ENCODE results near the gene FAP. TPM values are rescaled to one million over a fixed set of nuclear protein-coding genes. Genes with fewer than 3 reads are reported as not detected.

Gene FAP
- total RNA-seq, 1 donor from 2014 or later, result not detected

DNA sequence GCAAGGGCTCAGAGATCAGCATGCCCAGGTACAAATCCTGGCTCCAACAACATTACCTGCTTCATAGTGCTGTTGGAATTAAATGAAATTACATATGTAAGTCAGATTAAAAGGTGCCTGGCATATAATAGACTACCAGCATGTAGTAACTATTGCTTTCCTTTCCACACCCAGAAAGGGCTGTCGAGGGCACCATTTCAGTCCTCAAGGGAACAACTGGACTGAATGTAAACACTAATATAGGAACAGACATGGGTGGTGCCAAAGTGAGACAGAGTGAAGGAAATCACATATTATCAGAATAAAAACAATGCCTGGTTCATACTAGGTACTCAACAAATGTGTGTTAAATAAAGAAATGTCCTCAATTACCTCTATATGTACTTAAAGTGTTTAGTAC lies 43.3 kb downstream of the FAP start:
- no peaks in the 10 kb centered on the region for H3K9me3 Mint-ChIP-seq
- H3K4me3 Mint-ChIP-seq, result no peak overlapping the region
- ATAC-seq (ENCODE audit: low read depth), result no peak
- no peak for DNase-seq
- no peaks in the 10 kb centered on the region for H3K36me3 Mint-ChIP-seq (ENCODE audit: low read depth)
- ChIA-PET POLR2A (no interaction called here), CTCF (no interaction called here)
- TF ChIP-seq, protein P1, sequence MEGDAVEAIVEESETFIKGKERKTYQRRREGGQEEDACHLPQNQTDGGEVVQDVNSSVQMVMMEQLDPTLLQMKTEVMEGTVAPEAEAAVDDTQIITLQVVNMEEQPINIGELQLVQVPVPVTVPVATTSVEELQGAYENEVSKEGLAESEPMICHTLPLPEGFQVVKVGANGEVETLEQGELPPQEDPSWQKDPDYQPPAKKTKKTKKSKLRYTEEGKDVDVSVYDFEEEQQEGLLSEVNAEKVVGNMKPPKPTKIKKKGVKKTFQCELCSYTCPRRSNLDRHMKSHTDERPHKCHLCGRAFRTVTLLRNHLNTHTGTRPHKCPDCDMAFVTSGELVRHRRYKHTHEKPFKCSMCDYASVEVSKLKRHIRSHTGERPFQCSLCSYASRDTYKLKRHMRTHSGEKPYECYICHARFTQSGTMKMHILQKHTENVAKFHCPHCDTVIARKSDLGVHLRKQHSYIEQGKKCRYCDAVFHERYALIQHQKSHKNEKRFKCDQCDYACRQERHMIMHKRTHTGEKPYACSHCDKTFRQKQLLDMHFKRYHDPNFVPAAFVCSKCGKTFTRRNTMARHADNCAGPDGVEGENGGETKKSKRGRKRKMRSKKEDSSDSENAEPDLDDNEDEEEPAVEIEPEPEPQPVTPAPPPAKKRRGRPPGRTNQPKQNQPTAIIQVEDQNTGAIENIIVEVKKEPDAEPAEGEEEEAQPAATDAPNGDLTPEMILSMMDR (IDR thresholded peaks at IDR 0.05), result no peak
- peaks cover 5% of the 10 kb centered on the region for H3K27me3 Mint-ChIP-seq
- intact Hi-C loops (cut with micrococcal nuclease), result no loop called here
- no peaks in the 10 kb centered on the region for H3K4me1 Mint-ChIP-seq
- H3K27ac Mint-ChIP-seq, result no peak overlapping the region

DNA sequence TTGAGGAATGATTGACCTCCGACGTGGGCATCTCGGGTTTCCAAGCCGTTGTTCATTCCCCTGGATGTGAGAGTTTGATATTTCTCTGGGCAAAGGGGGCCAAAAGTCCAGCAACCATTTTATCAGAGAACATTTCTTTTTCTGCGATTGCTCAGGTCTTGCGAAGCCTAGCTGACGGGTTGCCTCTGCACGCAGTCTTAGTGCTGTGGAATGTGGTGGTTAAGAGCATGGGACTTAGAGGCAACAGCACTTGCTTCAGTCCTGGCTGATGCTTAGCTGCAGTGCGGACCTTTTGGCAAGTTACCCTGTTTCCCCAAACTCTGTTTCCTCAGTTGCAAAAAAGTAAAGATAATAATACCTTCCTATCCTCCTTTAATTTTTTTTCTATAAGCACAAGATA lies 45.0 kb downstream of the FAP start:
- Mint-ChIP-seq H3K4me1 (no peaks in the 10 kb centered on the region), H3K9me3 (no peaks in the 10 kb centered on the region), H3K36me3 (ENCODE audit: low read depth) (no peaks in the 10 kb centered on the region), H3K4me3 (no peak overlapping the region), H3K27ac (no peak overlapping the region), H3K27me3 (peaks cover 5% of the 10 kb centered on the region)
- ChIA-PET CTCF (no interaction called here), POLR2A (no interaction called here)
- TF ChIP-seq, protein P1 (IDR thresholded peaks at IDR 0.05), result no peak
- intact Hi-C loops (cut with micrococcal nuclease), result no loop called here
- ATAC-seq (ENCODE audit: low read depth) (no peak), DNase-seq (no peak)

DNA sequence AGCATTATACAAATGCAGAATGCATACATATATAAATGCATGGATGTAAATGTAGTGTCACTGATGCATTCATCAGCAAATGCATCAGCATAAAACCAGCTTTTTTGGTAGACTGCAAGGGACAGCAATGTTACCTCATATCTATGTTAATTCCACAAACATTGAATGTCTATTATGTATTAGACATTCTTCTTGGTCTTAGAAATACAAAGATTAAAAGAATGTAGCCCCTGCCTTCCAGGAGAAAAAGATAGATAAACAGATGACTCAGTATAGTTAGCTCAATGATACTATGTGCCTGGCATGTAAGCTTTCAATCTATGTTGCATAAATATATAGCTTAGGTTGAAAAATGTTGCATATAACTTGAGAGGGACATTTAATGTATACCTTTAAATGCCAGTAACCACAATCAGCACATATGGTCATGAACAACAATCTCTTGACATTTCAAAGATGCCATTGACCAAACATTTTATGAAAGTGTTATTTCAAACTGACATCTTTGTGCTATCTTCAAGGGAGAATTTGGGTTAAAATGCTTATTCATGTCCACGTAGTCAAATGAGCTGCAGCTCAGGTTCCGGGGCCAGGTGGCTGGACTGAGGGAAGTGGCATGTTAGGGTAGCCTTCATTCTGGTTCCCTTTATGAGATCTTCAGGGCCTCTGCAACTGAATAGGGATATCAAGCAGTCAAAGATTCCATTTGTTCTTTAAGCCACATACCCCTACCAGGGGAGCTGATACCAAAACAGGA lies 46.0 kb downstream of the FAP start:
- TF ChIP-seq, protein P1 (IDR thresholded peaks at IDR 0.05), result no peak
- CTCF ChIA-PET, result no interaction called here
- POLR2A ChIA-PET, result no interaction called here
- Mint-ChIP-seq H3K36me3 (ENCODE audit: low read depth) (no peaks in the 10 kb centered on the region), H3K27me3 (peaks cover 8% of the 10 kb centered on the region), H3K9me3 (no peaks in the 10 kb centered on the region), H3K27ac (no peak overlapping the region), H3K4me3 (no peak overlapping the region), H3K4me1 (no peaks in the 10 kb centered on the region)
- intact Hi-C loops (cut with micrococcal nuclease), result no loop called here
- DNase-seq, result no peak
- no peak for ATAC-seq (ENCODE audit: low read depth)

DNA sequence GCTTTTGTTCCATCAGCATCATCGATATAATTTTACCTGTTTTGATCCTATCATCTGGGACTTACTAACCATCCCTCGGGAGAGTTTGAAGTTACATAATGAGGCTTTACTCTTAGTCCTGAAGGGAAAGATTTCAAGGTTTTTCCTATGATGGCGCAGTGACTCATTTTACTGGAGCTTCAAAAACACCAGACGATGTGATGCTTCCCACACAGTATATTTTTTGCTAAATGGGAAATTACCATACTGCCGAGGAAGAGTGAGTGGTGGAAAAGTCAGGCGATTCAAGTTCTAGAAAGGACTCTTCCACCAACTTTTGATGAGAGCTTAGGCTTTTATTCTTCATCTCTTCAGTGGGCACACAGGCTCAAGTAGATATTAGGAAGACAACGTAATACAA lies 46.6 kb downstream of the FAP start:
- Mint-ChIP-seq H3K4me1 (no peaks in the 10 kb centered on the region), H3K36me3 (ENCODE audit: low read depth) (no peaks in the 10 kb centered on the region), H3K27ac (no peak overlapping the region), H3K27me3 (peaks cover 15% of the 10 kb centered on the region), H3K9me3 (no peaks in the 10 kb centered on the region), H3K4me3 (no peak overlapping the region)
- intact Hi-C loops (cut with micrococcal nuclease), result no loop called here
- no peak for ATAC-seq (ENCODE audit: low read depth)
- TF ChIP-seq, protein P1 (IDR thresholded peaks at IDR 0.05), result no peak
- DNase-seq, result no peak
- ChIA-PET POLR2A (no interaction called here), CTCF (no interaction called here)

DNA sequence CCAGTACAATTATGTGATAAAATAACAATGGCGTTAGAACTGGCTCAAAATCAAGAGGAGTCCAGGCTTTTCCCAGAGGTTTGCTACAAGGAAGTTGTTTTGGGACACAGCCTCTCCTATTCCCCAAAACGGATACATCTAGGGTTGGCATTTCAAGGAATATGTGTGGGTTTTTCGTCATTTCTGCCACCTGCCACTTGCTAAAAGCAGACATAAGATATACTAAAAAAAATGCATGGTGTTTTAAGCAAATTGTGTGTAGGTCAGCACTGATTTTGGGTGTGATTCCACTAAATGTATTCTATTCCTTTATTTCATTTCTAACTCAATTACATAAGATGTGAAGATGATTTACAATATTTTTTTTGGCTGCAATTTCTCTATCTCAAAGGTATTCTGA lies 54.8 kb downstream of the FAP start:
- Mint-ChIP-seq H3K36me3 (ENCODE audit: low read depth) (no peaks in the 10 kb centered on the region), H3K27me3 (peaks cover 10% of the 10 kb centered on the region), H3K27ac (no peak overlapping the region), H3K4me1 (no peaks in the 10 kb centered on the region), H3K9me3 (no peaks in the 10 kb centered on the region), H3K4me3 (no peak overlapping the region)
- no peak for ATAC-seq (ENCODE audit: low read depth)
- POLR2A ChIA-PET, result no interaction called here
- DNase-seq, result no peak
- CTCF ChIA-PET, result no interaction called here
- TF ChIP-seq, protein P1 (IDR thresholded peaks at IDR 0.05), result no peak
- intact Hi-C loops (cut with micrococcal nuclease), result no loop called here

Data from activated B cell treated with CpG ODN at 0.5 μM for 24 hours (primary cell).